Aorta (tissue), 5 donors: ENCODE measurements around the gene COL5A2. TPM values are rescaled to one million over a fixed set of nuclear protein-coding genes. Genes with fewer than 3 reads are reported as not detected.

ENCODE experiments used
- ATAC-seq: fragments of 200-7000 bp; cut with Tn5 transposase; one replicate; pipeline ENCODE4 v1.9.1; 2022; ENCODE audit warnings: moderate library complexity; ENCODE audit not compliant: low FRiP score
- DNase-seq, 2 donors: peaks; one replicate each; pipeline ENCODE4 v3.0.0-alpha.2; 2020
- H3K27ac ChIP-seq, 2 donors: one replicate each; pipeline ENCODE4 v1.5.1; 2013; ENCODE audit warnings: low read length in 2 of 2, mild to moderate bottlenecking in 2 of 2, moderate library complexity in 2 of 2, control low read depth in 1 of 2, inconsistent platforms in 1 of 2, low read depth in 1 of 2
- H3K27me3 ChIP-seq, 2 donors: one replicate each; pipeline ENCODE4 v1.6.1; 2013; ENCODE audit warnings: control low read depth in 1 of 2, low read length in 1 of 2, mild to moderate bottlenecking in 1 of 2, moderate library complexity in 1 of 2; ENCODE audit not compliant: insufficient read depth in 2 of 2, control insufficient read depth in 1 of 2
- H3K36me3 ChIP-seq, 2 donors: one replicate each; pipeline ENCODE4 v1.6.1; 2013; ENCODE audit warnings: control low read depth in 1 of 2, low read length in 1 of 2, mild to moderate bottlenecking in 1 of 2; ENCODE audit not compliant: insufficient read depth in 2 of 2, control insufficient read depth in 1 of 2
- H3K4me1 ChIP-seq, 2 donors: one replicate each; pipeline ENCODE4 v1.6.1; 2013; ENCODE audit warnings: low read length in 2 of 2, control low read depth in 1 of 2, mild to moderate bottlenecking in 1 of 2, moderate library complexity in 1 of 2; ENCODE audit not compliant: insufficient read depth in 2 of 2, control insufficient read depth in 1 of 2
- H3K4me3 ChIP-seq, 2 donors: one replicate each; pipeline ENCODE4 v1.5.1; 2013; ENCODE audit warnings: low read length in 2 of 2, control low read depth in 1 of 2, mild to moderate bottlenecking in 1 of 2
- H3K9me3 ChIP-seq: one replicate; pipeline ENCODE4 v1.6.1; 2013; ENCODE audit warnings: mild to moderate bottlenecking, low read length; ENCODE audit not compliant: control insufficient read depth
- WGBS, 2 donors: extraction: QIAGEN DNeasy Blood & Tissue Kit; methylation state at CpG; one replicate each; pipeline ENCODE4 v1.1.7; 2013; 5-methylcytosine and 5-hydroxymethylcytosine counted together
- intact Hi-C, 2 donors: fragments of 100-400 bp; cut with DNase I; formaldehyde crosslinking; loops; one replicate each; pipeline versions ENCODE4 v1.14.2 to v1.15.0; 2022
- microRNA-seq, 2 donors: library from miRNA; unstranded; fragments of <30 nt; microRNA quantifications; one replicate each; pipeline ENCODE4 v1.2.0, GENCODE V29; 2020
- polyA plus RNA-seq, 2 donors: library from polyadenylated mRNA; stranded (reverse); fragments of 200-250 nt; gene quantifications; one replicate each; pipeline ENCODE4 v1.2.3, GENCODE V29; 2013
- total RNA-seq, 2 donors: library from RNA; stranded (reverse); fragmentation: NEBNext Ultra II Directional; extraction: Animal tissue kit (Norgen Biotek cat#: 25700); gene quantifications; one replicate each; pipeline ENCODE4 v1.2.1, GENCODE V29; 2021
- donor health status: healthy with polysubstance abuse.
- donor health status: Bipolar disorder and iron deficiency.
- donor health status: DM: no; HTN: no; CAD: no.
- donor health status: DM: no; HTN: no; CAD: no.
- donor health status: DM: yes; HTN: yes; CAD: no.

Gene COL5A2
- total and polyA plus RNA-seq, 4 donors = 13.3 to 131 (median 97.9) TPM

- DNase-seq (no peak), ATAC-seq (no peak)
- no peaks in the 10 kb centered on the region for H3K27me3 ChIP-seq
- no peaks in the 10 kb centered on the region for H3K4me1 ChIP-seq
- no peaks in the 10 kb centered on the region for H3K9me3 ChIP-seq
- H3K4me3 ChIP-seq = no peak overlapping the region
- H3K27ac ChIP-seq = no peak overlapping the region
- peaks cover 11 to 13% of the 10 kb centered on the region in 2 donors for H3K36me3 ChIP-seq
- intact Hi-C loops = loop anchor here in 1 of 2 donors (5.0 kb wide), 1 partner anchor 50 kb away; no protein-coding TSS in a partner anchor
These were observed 182.3 kb downstream of the COL5A2 start for GRCh38 chr2:188997263-188997662.

GRCh38 chr2:188993247-188993646, 186.3 kb downstream of the COL5A2 start:
- DNase-seq = no peak
- ATAC-seq = peak; percentile 15
- WGBS, 2 donors = 87 to 90% methylated on average over 1 of the region's 1 CpG
- H3K27ac ChIP-seq = peak overlapping the region in 1 of 2 donors; percentile 17
- H3K4me1 ChIP-seq = no peaks in the 10 kb centered on the region
- peaks cover 9 to 10% of the 10 kb centered on the region in 2 donors for H3K36me3 ChIP-seq
- no peaks in the 10 kb centered on the region for H3K27me3 ChIP-seq
- H3K9me3 ChIP-seq = no peaks in the 10 kb centered on the region
- no peak overlapping the region for H3K4me3 ChIP-seq
- intact Hi-C loops = no loop called here

GRCh38 chr2:188986839-188987238, 192.7 kb downstream of the COL5A2 start:
- H3K27ac ChIP-seq = peak overlapping the region in 1 of 2 donors; percentile 14

GRCh38 chr2:188984680-188985079, 194.9 kb downstream of the COL5A2 start:
- H3K36me3 ChIP-seq = no peaks in the 10 kb centered on the region

More at GRCh38 chr2:188986839-188987238, 192.7 kb downstream of the COL5A2 start:
- no peak for DNase-seq
- no peak overlapping the region for H3K4me3 ChIP-seq
- H3K4me1 ChIP-seq = no peaks in the 10 kb centered on the region
- no peaks in the 10 kb centered on the region for H3K27me3 ChIP-seq
- 33% methylated on average over 4 of the region's 4 CpGs for WGBS, 2 donors
- no peak for ATAC-seq
- no peaks in the 10 kb centered on the region for H3K9me3 ChIP-seq
- intact Hi-C loops = loop anchor here in 1 of 2 donors (10.0 kb wide), 1 partner anchor 692 kb away; the partner anchor contains the start of gene GULP1
- no peaks in the 10 kb centered on the region for H3K36me3 ChIP-seq

GRCh38 chr2:188984065-188984491, 195.5 kb downstream of the COL5A2 start:
- Histone ChIP-seq H3K27ac (no peak overlapping the region), H3K4me1 (no peaks in the 10 kb centered on the region), H3K9me3 (no peaks in the 10 kb centered on the region), H3K36me3 (no peaks in the 10 kb centered on the region), H3K4me3 (no peak overlapping the region), H3K27me3 (no peaks in the 10 kb centered on the region)
- DNase-seq (no peak), ATAC-seq (peak; percentile 80)
- intact Hi-C loops = loop anchor here in 1 of 2 donors (10.0 kb wide), 1 partner anchor 689 kb away; the partner anchor contains the start of gene GULP1

More at GRCh38 chr2:188984680-188985079, 194.9 kb downstream of the COL5A2 start:
- Histone ChIP-seq H3K4me3 (no peak overlapping the region), H3K27me3 (no peaks in the 10 kb centered on the region), H3K9me3 (no peaks in the 10 kb centered on the region), H3K27ac (peak overlapping the region; percentile 33 to 67), H3K4me1 (no peaks in the 10 kb centered on the region)
- DNase-seq (no peak), ATAC-seq (peak; percentile 83)
- intact Hi-C loops = loop anchor here in 1 of 2 donors (10.0 kb wide), 1 partner anchor 690 kb away; the partner anchor contains the start of gene GULP1
- 10 to 15% methylated on average over 5 of the region's 5 CpGs for WGBS, 2 donors

GRCh38 chr2:188983427-188984064, 196.0 kb downstream of the COL5A2 start:
- Histone ChIP-seq H3K4me3 (no peak overlapping the region), H3K4me1 (no peaks in the 10 kb centered on the region), H3K27me3 (no peaks in the 10 kb centered on the region), H3K27ac (peak overlapping the region in 1 of 2 donors; percentile 63), H3K36me3 (no peaks in the 10 kb centered on the region), H3K9me3 (no peaks in the 10 kb centered on the region)
- peak; percentile 47 for ATAC-seq
- DNase-seq = no peak
- intact Hi-C loops = loop anchor here (2.0 to 10.0 kb wide), 2 partner anchors 461 to 689 kb away; partner anchors contain the start of gene GULP1 (in 1 of the 2)
- 24 to 36% methylated on average over 4 of the region's 4 CpGs for WGBS, 2 donors

Small RNAs within 50 kb of the gene (microRNA-seq; reads per million reads assigned to microRNA genes)
- gene MIR3129 (0 to 1.8 reads per million in 2 donors), gene MIR3606 (0 reads per million in 2 donors)

Other genes with a start within 250 kb of the COL5A2 start
- gene COL3A1, start 205.4 kb downstream of the COL5A2 start, total RNA-seq = 1,000 to 10,000 TPM in 1 of 2 donors, 100 to 1,000 TPM in 1; 673 to 1,346 TPM
- 100 to 1,000 TPM; 155 to 875 TPM for gene COL3A1, start 205.4 kb downstream of the COL5A2 start, polyA plus RNA-seq